Measurements from ENCODE around the gene CDC27.
"Not testable (repeated sequence)": the region's sequence is repeated elsewhere in the genome, so short reads cannot be mapped to it uniquely, and the experiment has no call there.

CDC27 gene

GRCh38 chr17:47159315-47159714 is 29.8 kb downstream of the CDC27 start:
- H3F3A ChIP-seq (ENCODE audit: low read depth), result no peaks in the 10 kb centered on the region
- H3K36me3 ChIP-seq (ENCODE audit: insufficient read depth, low read length), result peaks cover 96% of the 10 kb centered on the region
- peaks cover 4% of the 10 kb centered on the region; the same call in 1 of the 2 replicates for H3K79me2 ChIP-seq (ENCODE audit: insufficient read depth, low read length)
- H3K4me2 ChIP-seq (ENCODE audit: low read depth, low read length, poor library complexity, severe bottlenecking), result no peak overlapping the region
- no peaks in the 10 kb centered on the region for H3K9me2 ChIP-seq (replicated peaks; ENCODE audit: low read depth, low read length)
- no peaks in the 10 kb centered on the region for H3K9me3 ChIP-seq (ENCODE audit: insufficient read depth, low read depth, low read length)
- no peak overlapping the region for H2AFZ ChIP-seq (ENCODE audit: low read length)
- no peak overlapping the region for H3K9ac ChIP-seq (ENCODE audit: low read depth, low read length, poor library complexity, severe bottlenecking)
- peaks cover 13% of the 10 kb centered on the region for H4K20me1 ChIP-seq (ENCODE audit: insufficient read depth, low read length, poor library complexity, severe bottlenecking)
- no peaks in the 10 kb centered on the region for H3K27me3 ChIP-seq (ENCODE audit: insufficient read depth, low read length, poor library complexity, severe bottlenecking)
- no peaks in the 10 kb centered on the region for H3K4me1 ChIP-seq (ENCODE audit: insufficient read depth, low read length, poor library complexity, severe bottlenecking)
- no peak overlapping the region for H3K4me3 ChIP-seq (ENCODE audit: low read length, poor library complexity, severe bottlenecking)
- TF ChIP-seq EZH2phosphoT487 (IDR thresholded peaks at IDR 0.05; ENCODE audit: borderline replicate concordance) (no peak), CTCF (conservative IDR thresholded peaks at IDR 0.05; ENCODE audit: low read length) (no peak)

- no peak overlapping the region for H2AFZ ChIP-seq (ENCODE audit: low read length)
- H4K20me1 ChIP-seq (ENCODE audit: insufficient read depth, low read length, poor library complexity, severe bottlenecking), result peaks cover 4% of the 10 kb centered on the region
- no peaks in the 10 kb centered on the region for H3K27me3 ChIP-seq (ENCODE audit: insufficient read depth, low read length, poor library complexity, severe bottlenecking)
- H3K4me3 ChIP-seq (ENCODE audit: low read length, poor library complexity, severe bottlenecking), result no peak overlapping the region
- no peaks in the 10 kb centered on the region for H3K79me2 ChIP-seq (ENCODE audit: insufficient read depth, low read length)
- TF ChIP-seq EZH2phosphoT487 (IDR thresholded peaks at IDR 0.05; ENCODE audit: borderline replicate concordance) (no peak), CTCF (conservative IDR thresholded peaks at IDR 0.05; ENCODE audit: low read length) (no peak)
- H3K36me3 ChIP-seq (ENCODE audit: insufficient read depth, low read length), result peaks cover 91% of the 10 kb centered on the region; the same call in 1 of the 2 replicates
- H3K9me2 ChIP-seq (replicated peaks; ENCODE audit: low read depth, low read length), result no peaks in the 10 kb centered on the region
- H3K9me3 ChIP-seq (ENCODE audit: insufficient read depth, low read depth, low read length), result no peaks in the 10 kb centered on the region
- no peaks in the 10 kb centered on the region for H3K4me1 ChIP-seq (ENCODE audit: insufficient read depth, low read length, poor library complexity, severe bottlenecking)
- no peaks in the 10 kb centered on the region for H3F3A ChIP-seq (ENCODE audit: low read depth)
- no peak overlapping the region for H3K9ac ChIP-seq (ENCODE audit: low read depth, low read length, poor library complexity, severe bottlenecking)
- no peak overlapping the region for H3K4me2 ChIP-seq (ENCODE audit: low read depth, low read length, poor library complexity, severe bottlenecking)
Measured at GRCh38 chr17:47145351-47145750, 43.7 kb downstream of the CDC27 start.

- Histone ChIP-seq H3K27me3 (ENCODE audit: insufficient read depth, low read length, poor library complexity, severe bottlenecking) (no peaks in the 10 kb centered on the region), H3K4me3 (ENCODE audit: low read length, poor library complexity, severe bottlenecking) (no peak overlapping the region), H3K4me2 (ENCODE audit: low read depth, low read length, poor library complexity, severe bottlenecking) (no peak overlapping the region), H3K9ac (ENCODE audit: low read depth, low read length, poor library complexity, severe bottlenecking) (no peak overlapping the region), H3K36me3 (ENCODE audit: insufficient read depth, low read length) (peaks cover 71% of the 10 kb centered on the region), H4K20me1 (ENCODE audit: insufficient read depth, low read length, poor library complexity, severe bottlenecking) (no peaks in the 10 kb centered on the region), H3K9me3 (ENCODE audit: insufficient read depth, low read depth, low read length) (no peaks in the 10 kb centered on the region), H3K79me2 (ENCODE audit: insufficient read depth, low read length) (no peaks in the 10 kb centered on the region), H3F3A (ENCODE audit: low read depth) (no peaks in the 10 kb centered on the region), H3K9me2 (replicated peaks; ENCODE audit: low read depth, low read length) (no peaks in the 10 kb centered on the region), H3K4me1 (ENCODE audit: insufficient read depth, low read length, poor library complexity, severe bottlenecking) (no peaks in the 10 kb centered on the region), H2AFZ (ENCODE audit: low read length) (no peak overlapping the region)
- no peak for TF ChIP-seq EZH2phosphoT487 (IDR thresholded peaks at IDR 0.05; ENCODE audit: borderline replicate concordance)
- no peak for TF ChIP-seq CTCF (conservative IDR thresholded peaks at IDR 0.05; ENCODE audit: low read length)
Measured at GRCh38 chr17:47135235-47135634, 53.9 kb downstream of the CDC27 start.

GRCh38 chr17:47134354-47134753 is 54.7 kb downstream of the CDC27 start:
- H3K27me3 ChIP-seq (ENCODE audit: insufficient read depth, low read length, poor library complexity, severe bottlenecking); H3K79me2 ChIP-seq (ENCODE audit: insufficient read depth, low read length); H3K9me3 ChIP-seq (ENCODE audit: insufficient read depth, low read depth, low read length); H3K4me1 ChIP-seq (ENCODE audit: insufficient read depth, low read length, poor library complexity, severe bottlenecking); H3K9ac ChIP-seq (ENCODE audit: low read depth, low read length, poor library complexity, severe bottlenecking); H2AFZ ChIP-seq (ENCODE audit: low read length); H3K4me3 ChIP-seq (ENCODE audit: low read length, poor library complexity, severe bottlenecking); H4K20me1 ChIP-seq (ENCODE audit: insufficient read depth, low read length, poor library complexity, severe bottlenecking); H3K4me2 ChIP-seq (ENCODE audit: low read depth, low read length, poor library complexity, severe bottlenecking); H3K9me2 ChIP-seq (replicated peaks; ENCODE audit: low read depth, low read length); H3F3A ChIP-seq (ENCODE audit: low read depth): not testable (repeated sequence)
- H3K36me3 ChIP-seq (ENCODE audit: insufficient read depth, low read length), result peaks cover 68% of the 10 kb centered on the region

Data from Loucy (cell line).